GM20000 (cell line): ENCODE measurements around the gene GJB5.

Source experiments
- DNase-seq: peaks from one replicate; pipeline ENCODE4 v3.0.0; 2012; ENCODE audit warnings: low spot score
- CTCF ChIP-seq: IDR thresholded peaks from 2 replicates; pipeline ENCODE4 v1.5.1; 2012; ENCODE audit warnings: mild to moderate bottlenecking, control low read depth; ENCODE audit errors: extremely low read depth, missing control alignments

Gene GJB5

GRCh38 chr1:34790985-34791384, 36.1 kb downstream of the GJB5 start:
- no peak for DNase-seq
- no peak for TF ChIP-seq CTCF

- no peak for TF ChIP-seq CTCF
- DNase-seq, result no peak
Observed at GRCh38 chr1:34792424-34792823, 37.6 kb downstream of the GJB5 start.

- DNase-seq, result no peak
- no peak for TF ChIP-seq CTCF
Observed at GRCh38 chr1:34792868-34793727, 38.3 kb downstream of the GJB5 start, which contains the start of gene GJA4. TSS of gene GJA4 (plus strand) at chr1:34792999. CDS start at chr1:34794214, 1,215 bp downstream.

GRCh38 chr1:34794001-34794789, 39.3 kb downstream of the GJB5 start:
- no peak for TF ChIP-seq CTCF
- DNase-seq, result no peak

GRCh38 chr1:34794790-34795180, 39.9 kb downstream of the GJB5 start:
- TF ChIP-seq CTCF, result no peak
- DNase-seq, result no peak

- no peak for TF ChIP-seq CTCF
- no peak for DNase-seq
Observed at GRCh38 chr1:34795916-34796315, 41.1 kb downstream of the GJB5 start.

- peak; percentile 65 for DNase-seq
- TF ChIP-seq CTCF, result no peak
Observed at GRCh38 chr1:34796990-34797389, 42.1 kb downstream of the GJB5 start.
